H9 (cell line): ENCODE data around the gene MYLK4. TPM values are rescaled to one million over a fixed set of nuclear protein-coding genes. Genes with fewer than 3 reads are reported as not detected.

Experiments used
- DNase-seq: peaks from one replicate; pipeline ENCODE4 v3.0.0-alpha.2; 2017
- H2AFZ ChIP-seq: one replicate; pipeline ENCODE4 v1.6.1; 2013; ENCODE audit warnings: mild to moderate bottlenecking, low read length, control low read depth, moderate library complexity
- H2AK5ac ChIP-seq: 2 replicates; pipeline ENCODE4 v1.6.1; 2013; ENCODE audit warnings: low read length, control low read depth, mixed read lengths; ENCODE audit not compliant: insufficient read length
- H2BK120ac ChIP-seq: one replicate; pipeline ENCODE4 v1.6.1; 2013; ENCODE audit warnings: low read depth, mild to moderate bottlenecking, low read length, control low read depth, inconsistent platforms; ENCODE audit not compliant: poor library complexity, severe bottlenecking
- H2BK12ac ChIP-seq: 2 replicates; pipeline ENCODE4 v1.6.1; 2013; ENCODE audit warnings: low read length, control low read depth, mixed read lengths, low read depth; ENCODE audit not compliant: insufficient read length
- H2BK15ac ChIP-seq: 2 replicates; pipeline ENCODE4 v1.6.1; 2013; ENCODE audit warnings: low read depth, low read length, control low read depth
- H2BK20ac ChIP-seq: one replicate; pipeline ENCODE4 v1.6.1; 2013; ENCODE audit warnings: low read depth, mild to moderate bottlenecking, low read length, control low read depth, inconsistent platforms; ENCODE audit not compliant: poor library complexity, severe bottlenecking
- H2BK5ac ChIP-seq: 2 replicates; pipeline ENCODE4 v1.6.1; 2013; ENCODE audit warnings: low read length, control low read depth, mixed read lengths; ENCODE audit not compliant: insufficient read length
- H3K14ac ChIP-seq: 2 replicates; pipeline ENCODE4 v1.6.1; 2013; ENCODE audit warnings: low read length, control low read depth; ENCODE audit not compliant: insufficient read depth
- H3K18ac ChIP-seq: 2 replicates; pipeline ENCODE4 v1.6.1; 2013; ENCODE audit warnings: low read depth, mild to moderate bottlenecking, mixed read lengths, low read length, control low read depth; ENCODE audit not compliant: insufficient read length
- H3K23ac ChIP-seq: 2 replicates; pipeline ENCODE4 v1.6.1; 2013; ENCODE audit warnings: low read length, control low read depth, mixed read lengths, low read depth; ENCODE audit not compliant: insufficient read length
- H3K23me2 ChIP-seq: 2 replicates; pipeline ENCODE4 v1.6.1; 2013; ENCODE audit warnings: low read depth, mild to moderate bottlenecking, mixed read lengths, low read length, control low read depth; ENCODE audit not compliant: insufficient read length, poor library complexity, severe bottlenecking
- H3K27ac ChIP-seq: 2 replicates; pipeline ENCODE4 v1.5.1; 2013; ENCODE audit warnings: low read length, control low read depth, mixed read lengths, low read depth; ENCODE audit not compliant: insufficient read length
- H3K27me3 ChIP-seq: 2 replicates; pipeline ENCODE4 v1.6.1; 2013; ENCODE audit warnings: low read length, control low read depth, inconsistent platforms; ENCODE audit not compliant: insufficient read depth
- H3K4ac ChIP-seq: 2 replicates; pipeline ENCODE4 v1.6.1; 2013; ENCODE audit warnings: low read depth, mild to moderate bottlenecking, control low read depth, inconsistent platforms, low read length, moderate library complexity
- H3K4me1 ChIP-seq: 2 replicates; pipeline ENCODE4 v1.6.1; 2013; ENCODE audit warnings: low read length, control low read depth, inconsistent platforms; ENCODE audit not compliant: insufficient read depth
- H3K4me2 ChIP-seq: 2 replicates; pipeline ENCODE4 v1.6.1; 2013; ENCODE audit warnings: low read length, control low read depth, mixed read lengths; ENCODE audit not compliant: insufficient read length, insufficient read depth
- H3K56ac ChIP-seq: 2 replicates; pipeline ENCODE4 v1.6.1; 2013; ENCODE audit warnings: low read depth, mild to moderate bottlenecking, mixed read lengths, low read length, control low read depth; ENCODE audit not compliant: insufficient read length
- H3K79me1 ChIP-seq: 2 replicates; pipeline ENCODE4 v1.6.1; 2013; ENCODE audit warnings: low read depth, mild to moderate bottlenecking, moderate library complexity, low read length, control low read depth, inconsistent platforms; ENCODE audit not compliant: insufficient read depth, poor library complexity, severe bottlenecking
- H3K79me2 ChIP-seq: 2 replicates; pipeline ENCODE4 v1.6.1; 2013; ENCODE audit warnings: low read length, control low read depth, inconsistent platforms; ENCODE audit not compliant: insufficient read depth
- H3K9ac ChIP-seq: 2 replicates; pipeline ENCODE4 v1.6.1; 2013; ENCODE audit warnings: low read length, control low read depth, mixed read lengths; ENCODE audit not compliant: insufficient read length; ENCODE audit errors: extremely low read depth
- H3K9me3 ChIP-seq: one replicate; pipeline ENCODE4 v1.6.1; 2013; ENCODE audit warnings: low read depth, low read length, inconsistent platforms; ENCODE audit not compliant: control insufficient read depth
- H3T11ph ChIP-seq: one replicate; pipeline ENCODE4 v1.6.1; 2013; ENCODE audit warnings: mild to moderate bottlenecking, low read length, control low read depth, inconsistent platforms
- H4K20me1 ChIP-seq: one replicate; pipeline ENCODE4 v1.6.1; 2013; ENCODE audit not compliant: control insufficient read depth, insufficient read length, insufficient read depth
- H4K5ac ChIP-seq: 2 replicates; pipeline ENCODE4 v1.6.1; 2013; ENCODE audit warnings: low read depth, mild to moderate bottlenecking, mixed read lengths, low read length, control low read depth; ENCODE audit not compliant: insufficient read length
- H4K8ac ChIP-seq: replicated peaks from 2 replicates; pipeline ENCODE4 v1.6.1; 2013; ENCODE audit warnings: low read length, control low read depth, mixed read lengths, low read depth; ENCODE audit not compliant: insufficient read length
- H4K91ac ChIP-seq: 2 replicates; pipeline ENCODE4 v1.6.1; 2013; ENCODE audit warnings: low read depth, mild to moderate bottlenecking, moderate library complexity, mixed read lengths, low read length, control low read depth; ENCODE audit not compliant: insufficient read length
- H3K27ac Mint-ChIP-seq, 3 experiments: 2 replicates in 2 of 3; 3 replicates in 1 of 3; pipeline ENCODE4 v1.8.0; 2020 to 2021; ENCODE audit warnings: mixed read lengths in 3 of 3, mild to moderate bottlenecking in 1 of 3, moderate library complexity in 1 of 3
- H3K27me3 Mint-ChIP-seq: 2 replicates; pipeline ENCODE4 v1.8.0; 2021; ENCODE audit warnings: low read depth, mild to moderate bottlenecking, moderate library complexity, mixed read lengths
- H3K36me3 Mint-ChIP-seq, 3 experiments: 2 replicates in 2 of 3; 3 replicates in 1 of 3; pipeline ENCODE4 v1.8.0; 2020 to 2021; ENCODE audit warnings: low read depth in 3 of 3, mixed read lengths in 3 of 3; ENCODE audit not compliant: insufficient read depth in 1 of 3
- H3K4me1 Mint-ChIP-seq, 2 experiments: 2 replicates each; pipeline ENCODE4 v1.8.0; 2020; ENCODE audit warnings: mixed read lengths in 2 of 2
- H3K4me3 Mint-ChIP-seq, 2 experiments: 2 replicates in 1 of 2; 3 replicates in 1 of 2; pipeline ENCODE4 v1.8.0; 2020 to 2021; ENCODE audit warnings: mild to moderate bottlenecking in 2 of 2, mixed read lengths in 2 of 2, moderate library complexity in 1 of 2
- H3K9me3 Mint-ChIP-seq, 2 experiments: 2 replicates in 1 of 2; 3 replicates in 1 of 2; pipeline ENCODE4 v1.8.0; 2020; ENCODE audit warnings: mild to moderate bottlenecking in 2 of 2, mixed read lengths in 2 of 2, moderate library complexity in 1 of 2
- CTCF ChIP-seq: fragments of 200-600 bp; sonication (generic); conservative IDR thresholded peaks from 3 replicates; pipeline ENCODE4 v1.8.0; 2021; ENCODE audit warnings: antibody characterized with exemption, mild to moderate bottlenecking
- WGBS: extraction: QIAGEN DNeasy Blood & Tissue Kit; methylation state at CpG from one replicate; pipeline ENCODE4 v1.1.7; 2013; ENCODE audit warnings: missing lambda C conversion rate, low lambda C conversion rate, mixed read lengths; ENCODE audit not compliant: insufficient read length; ENCODE audit errors: extremely low coverage; 5-methylcytosine and 5-hydroxymethylcytosine counted together
- total RNA-seq: library from RNA; stranded (reverse); gene quantifications from 2 replicates; pipeline ENCODE4 v1.2.1, GENCODE V29; 2021

Gene MYLK4
- total RNA-seq, 1 experiment from 2014 or later, result 0.28 TPM

DNA sequence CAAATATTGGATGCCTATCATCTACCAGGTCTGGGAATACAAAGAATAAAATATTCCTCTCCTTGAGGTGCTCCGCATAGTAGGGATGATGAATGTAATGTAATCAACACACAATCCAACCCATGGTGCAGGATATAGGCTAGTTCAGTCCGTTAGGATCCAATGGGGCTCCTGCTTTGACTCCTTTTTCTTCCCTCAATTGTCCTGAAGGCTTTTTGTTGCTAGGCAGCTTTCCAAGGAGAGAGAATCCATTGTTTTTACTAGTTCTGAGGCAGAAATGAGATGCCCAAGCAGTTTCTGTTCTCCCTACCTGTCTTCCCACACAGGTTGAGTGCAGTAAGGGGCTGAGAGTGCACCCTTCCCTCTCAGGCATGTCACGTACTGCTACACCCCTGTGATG lies 26.5 kb upstream of the MYLK4 start:
- Mint-ChIP-seq H3K27me3 (no peaks in the 10 kb centered on the region), H3K27ac (no peak overlapping the region), H3K4me1 (peaks cover 4 to 5% of the 10 kb centered on the region in 2 experiments; a peak in 2 of 4 replicates), H3K4me3 (no peak overlapping the region), H3K9me3 (no peaks in the 10 kb centered on the region), H3K36me3 (peaks cover 12 to 50% (median 38%) of the 10 kb centered on the region in 3 experiments)
- no peak overlapping the region for H2BK15ac ChIP-seq
- no peak overlapping the region for H3K18ac ChIP-seq
- no peaks in the 10 kb centered on the region for H4K20me1 ChIP-seq
- H3K4ac ChIP-seq, result no peak overlapping the region
- H3K79me2 ChIP-seq, result peaks cover 4% of the 10 kb centered on the region; the same call in 1 of the 2 replicates
- H3K9ac ChIP-seq, result no peak overlapping the region
- no peak overlapping the region for H2BK12ac ChIP-seq
- no peak overlapping the region for H2BK120ac ChIP-seq
- H3K27me3 ChIP-seq, result no peaks in the 10 kb centered on the region
- no peak overlapping the region for H4K91ac ChIP-seq
- no peak for DNase-seq
- no peak overlapping the region for H2AFZ ChIP-seq
- peaks cover 5% of the 10 kb centered on the region for H3K79me1 ChIP-seq
- no peak overlapping the region for H3K23ac ChIP-seq
- H3K4me1 ChIP-seq, result no peaks in the 10 kb centered on the region
- H2BK20ac ChIP-seq, result no peak overlapping the region
- no peak for TF ChIP-seq CTCF
- no peak overlapping the region for H2AK5ac ChIP-seq
- H3T11ph ChIP-seq, result no peak overlapping the region
- no peaks in the 10 kb centered on the region for H3K23me2 ChIP-seq
- no peak overlapping the region for H3K27ac ChIP-seq
- no peak overlapping the region for H3K4me2 ChIP-seq
- no peak overlapping the region for H3K56ac ChIP-seq
- H3K9me3 ChIP-seq, result no peaks in the 10 kb centered on the region
- H4K5ac ChIP-seq, result no peak overlapping the region
- H3K14ac ChIP-seq, result no peak overlapping the region
- no peak overlapping the region for H2BK5ac ChIP-seq
- no peak overlapping the region for H4K8ac ChIP-seq
- whole genome bisulfite sequencing, result no CpG with 5 or more reads among the region's 3 CpGs
